Measurements from ENCODE around the gene HDAC7. TPM values are rescaled to one million over a fixed set of nuclear protein-coding genes. Genes with fewer than 3 reads are reported as not detected.
"Not testable (repeated sequence)": the region's sequence is repeated elsewhere in the genome, so short reads cannot be mapped to it uniquely, and the experiment has no call there.

The HDAC7 gene
- total RNA-seq, 2 donors from 2014 or later, result 39.5 to 67.7 TPM

GRCh38 chr12:47813511-47814196 lies 6.0 kb downstream of the HDAC7 start:
- intact Hi-C loops (cut with DNase I), result loop anchor here (2.0 kb wide), 1 partner anchor 41 kb away; the partner anchor contains the start of gene SLC48A1
- H3K36me3 ChIP-seq, result no peaks in the 10 kb centered on the region
- H3K4me1 ChIP-seq (replicated peaks), result peaks cover 29% of the 10 kb centered on the region
- TF ChIP-seq CTCF (IDR thresholded peaks at IDR 0.05), result no peak
- TF ChIP-seq POLR2AphosphoS5 (IDR thresholded peaks at IDR 0.05), result no peak
- no peak for TF ChIP-seq POLR2A (IDR thresholded peaks at IDR 0.05)
- DNase-seq (ENCODE audit: low spot score), result no peak
- 47% methylated on average over 9 of the region's 9 CpGs for WGBS
- no peaks in the 10 kb centered on the region for H3K27me3 ChIP-seq (replicated peaks; ENCODE audit: insufficient read depth)
- H3K9me3 ChIP-seq, result no peaks in the 10 kb centered on the region
- peak overlapping the region; percentile 83 to 93 for H3K27ac ChIP-seq
- peak overlapping the region; percentile 13 to 31 for H3K4me3 ChIP-seq

GRCh38 chr12:47812797-47813510 lies 6.7 kb downstream of the HDAC7 start:
- peaks cover 29% of the 10 kb centered on the region for H3K4me1 ChIP-seq (replicated peaks)
- WGBS, result under 1% methylated on average over 37 of the region's 37 CpGs
- no peaks in the 10 kb centered on the region for H3K9me3 ChIP-seq
- peak overlapping the region; percentile 13 to 31 for H3K4me3 ChIP-seq
- intact Hi-C loops (cut with DNase I), result loop anchor here (2.0 kb wide), 1 partner anchor 40 kb away; the partner anchor contains the start of gene SLC48A1
- H3K27ac ChIP-seq, result peak overlapping the region; percentile 83 to 93
- no peaks in the 10 kb centered on the region for H3K36me3 ChIP-seq
- DNase-seq (ENCODE audit: low spot score), result peak; percentile 86
- peak; percentile 58 for TF ChIP-seq POLR2AphosphoS5 (IDR thresholded peaks at IDR 0.05)
- no peak for TF ChIP-seq CTCF (IDR thresholded peaks at IDR 0.05)
- no peak for TF ChIP-seq POLR2A (IDR thresholded peaks at IDR 0.05)
- H3K27me3 ChIP-seq (replicated peaks; ENCODE audit: insufficient read depth), result no peaks in the 10 kb centered on the region

GRCh38 chr12:47811581-47812484 lies 7.9 kb downstream of the HDAC7 start:
- Histone ChIP-seq H3K4me1 (replicated peaks) (peaks cover 30% of the 10 kb centered on the region), H3K9me3 (no peaks in the 10 kb centered on the region), H3K27me3 (replicated peaks; ENCODE audit: insufficient read depth) (no peaks in the 10 kb centered on the region), H3K27ac (peak overlapping the region; percentile 83 to 93), H3K4me3 (peak overlapping the region in 1 of 2 donors; percentile 13), H3K36me3 (no peaks in the 10 kb centered on the region)
- WGBS, result 49% methylated on average over 14 of the region's 14 CpGs
- intact Hi-C loops (cut with DNase I), result loop anchor here (2.0 kb wide), 1 partner anchor 39 kb away; the partner anchor contains the start of gene SLC48A1
- TF ChIP-seq POLR2A (IDR thresholded peaks at IDR 0.05) (no peak), CTCF (IDR thresholded peaks at IDR 0.05) (no peak), POLR2AphosphoS5 (IDR thresholded peaks at IDR 0.05) (no peak)
- no peak for DNase-seq (ENCODE audit: low spot score)

GRCh38 chr12:47811072-47811396 lies 8.7 kb downstream of the HDAC7 start:
- intact Hi-C loops (cut with DNase I), result no loop called here
- no peaks in the 10 kb centered on the region for H3K36me3 ChIP-seq

GRCh38 chr12:47809518-47809917 lies 10.2 kb downstream of the HDAC7 start:
- 87% methylated on average over 9 of the region's 9 CpGs for WGBS

More at GRCh38 chr12:47811072-47811396, 8.7 kb downstream of the HDAC7 start:
- Histone ChIP-seq H3K4me1 (replicated peaks) (peaks cover 30% of the 10 kb centered on the region), H3K27me3 (replicated peaks; ENCODE audit: insufficient read depth) (no peaks in the 10 kb centered on the region), H3K4me3 (no peak overlapping the region), H3K27ac (peak overlapping the region; percentile 83 to 93), H3K9me3 (no peaks in the 10 kb centered on the region)
- TF ChIP-seq POLR2A (IDR thresholded peaks at IDR 0.05) (no peak), POLR2AphosphoS5 (IDR thresholded peaks at IDR 0.05) (no peak), CTCF (IDR thresholded peaks at IDR 0.05) (no peak)
- DNase-seq (ENCODE audit: low spot score), result no peak
- WGBS, result 67% methylated on average over 2 of the region's 2 CpGs

More at GRCh38 chr12:47809518-47809917, 10.2 kb downstream of the HDAC7 start:
- Histone ChIP-seq H3K4me1 (replicated peaks) (peaks cover 36% of the 10 kb centered on the region), H3K27ac (peak overlapping the region in 1 of 2 donors; percentile 83)
- DNase-seq (ENCODE audit: low spot score); H3K9me3 ChIP-seq; H3K27me3 ChIP-seq (replicated peaks; ENCODE audit: insufficient read depth); H3K4me3 ChIP-seq; H3K36me3 ChIP-seq; intact Hi-C loops (cut with DNase I): not testable (repeated sequence)

Measured in prostate gland (tissue), 2 donors.